CD4-positive, alpha-beta T cell treated with Interleukin-17A for 4 hours (primary cell): ENCODE results near the gene RALGPS1.

Source experiments
- DNase-seq: peaks from one replicate; pipeline ENCODE4 v3.0.0-alpha.2; 2020; ENCODE audit warnings: mixed read lengths

Gene RALGPS1

GRCh38 chr9:127197186-127197860 is 282.7 kb downstream of the RALGPS1 start:
- DNase-seq, result no peak

GRCh38 chr9:127197861-127198430 is 283.4 kb downstream of the RALGPS1 start:
- no peak for DNase-seq

- DNase-seq, result no peak
These were observed 284.0 kb downstream of the RALGPS1 start for GRCh38 chr9:127198587-127198986.

- peak; percentile 85 for DNase-seq
These were observed 284.6 kb downstream of the RALGPS1 start for GRCh38 chr9:127199001-127199791.

GRCh38 chr9:127200106-127200862 is 285.7 kb downstream of the RALGPS1 start:
- DNase-seq, result no peak

- no peak for DNase-seq
These were observed 286.5 kb downstream of the RALGPS1 start for GRCh38 chr9:127201071-127201541.

- no peak for DNase-seq
These were observed 287.1 kb downstream of the RALGPS1 start for GRCh38 chr9:127201731-127202130.

- no peak for DNase-seq
These were observed 288.0 kb downstream of the RALGPS1 start for GRCh38 chr9:127202461-127203169.

GRCh38 chr9:127203681-127204327 is 289.2 kb downstream of the RALGPS1 start:
- no peak for DNase-seq

- no peak for DNase-seq
These were observed 290.3 kb downstream of the RALGPS1 start for GRCh38 chr9:127204771-127205470.

- no peak for DNase-seq
These were observed 291.4 kb downstream of the RALGPS1 start for GRCh38 chr9:127205952-127206351.

GRCh38 chr9:127206666-127207065 is 292.1 kb downstream of the RALGPS1 start:
- DNase-seq, result no peak

- no peak for DNase-seq
These were observed 293.3 kb downstream of the RALGPS1 start for GRCh38 chr9:127207734-127208410.

- no peak for DNase-seq
These were observed 293.8 kb downstream of the RALGPS1 start for GRCh38 chr9:127208416-127208815.

- DNase-seq, result no peak
These were observed 294.6 kb downstream of the RALGPS1 start for GRCh38 chr9:127209220-127209619.

- DNase-seq, result no peak
These were observed 295.5 kb downstream of the RALGPS1 start for GRCh38 chr9:127209948-127210640.

GRCh38 chr9:127210851-127211730 is 296.5 kb downstream of the RALGPS1 start:
- DNase-seq, result no peak

GRCh38 chr9:127211983-127212382 is 297.4 kb downstream of the RALGPS1 start:
- no peak for DNase-seq

GRCh38 chr9:127212453-127212852 is 297.9 kb downstream of the RALGPS1 start:
- DNase-seq, result no peak
